Endothelial cell of umbilical vein (primary cell): ENCODE data around the gene RMI2.

Experiments used
- CTCF ChIP-seq, 2 donors: IDR thresholded peaks; 1 replicate in 1 of 2; 2 replicates in 1 of 2; pipeline ENCODE4 v1.5.1; 2011; ENCODE audit warnings: low read length in 2 of 2, mild to moderate bottlenecking in 2 of 2, moderate library complexity in 2 of 2, control low read depth in 1 of 2, inconsistent platforms in 1 of 2, low read depth in 1 of 2; ENCODE audit not compliant: insufficient read depth in 1 of 2; ENCODE audit errors: extremely low read depth in 1 of 2
- EZH2 ChIP-seq: IDR thresholded peaks from 2 replicates; pipeline ENCODE4 v1.6.1; 2012; ENCODE audit warnings: borderline replicate concordance, low read depth, mild to moderate bottlenecking, moderate library complexity, low read length, inconsistent platforms; ENCODE audit not compliant: severe bottlenecking
- FOS ChIP-seq: IDR thresholded peaks from 2 replicates; pipeline ENCODE4 v1.6.1; 2011; ENCODE audit warnings: mild to moderate bottlenecking, low read length, moderate library complexity, borderline replicate concordance; ENCODE audit not compliant: insufficient read depth
- JUN ChIP-seq: IDR thresholded peaks from 2 replicates; pipeline ENCODE4 v1.6.1; 2011; ENCODE audit warnings: borderline replicate concordance, low read depth; ENCODE audit not compliant: insufficient read length, insufficient read depth
- MAX ChIP-seq: IDR thresholded peaks from 2 replicates; pipeline ENCODE4 v1.6.1; 2011; ENCODE audit not compliant: insufficient read depth, insufficient read length
- MYC ChIP-seq: IDR thresholded peaks from one replicate; pipeline ENCODE4 v1.6.1; 2011; ENCODE audit warnings: mild to moderate bottlenecking, low read depth, low read length
- POLR2A ChIP-seq: IDR thresholded peaks from 2 replicates; pipeline ENCODE4 v1.6.1; 2012; ENCODE audit warnings: low read depth, mild to moderate bottlenecking, control low read depth, low read length
- POLR2AphosphoS5 ChIP-seq: IDR thresholded peaks from 2 replicates; pipeline ENCODE4 v1.6.1; 2012; ENCODE audit warnings: low read depth, mild to moderate bottlenecking, control low read depth, low read length, moderate library complexity; ENCODE audit not compliant: insufficient read depth

GRCh38 chr16:11363927-11364258 lies 18.6 kb downstream of the RMI2 start:
- TF ChIP-seq CTCF (IDR thresholded peaks at IDR 0.05; ENCODE audit: extremely low read depth in 1 of 2, insufficient read depth in 1 of 2, low read depth in 1 of 2, low read length in 2 of 2) (no peak), POLR2AphosphoS5 (no peak), POLR2A (no peak), MYC (no peak), EZH2 (no peak), FOS (no peak), JUN (no peak), MAX (no peak)
